Astrocyte (in vitro differentiated cells and primary cell): ENCODE measurements around the gene CHMP3.

Experiments
- CTCF ChIP-seq: IDR thresholded peaks from 2 replicates; pipeline ENCODE4 v1.5.1; 2011; ENCODE audit warnings: low read depth, mild to moderate bottlenecking, inconsistent platforms, low read length, moderate library complexity; ENCODE audit not compliant: insufficient read depth
- EZH2 ChIP-seq: IDR thresholded peaks from 2 replicates; pipeline ENCODE4 v1.6.1; 2012; ENCODE audit warnings: mild to moderate bottlenecking, low read length, inconsistent platforms; ENCODE audit not compliant: insufficient read depth

DNA sequence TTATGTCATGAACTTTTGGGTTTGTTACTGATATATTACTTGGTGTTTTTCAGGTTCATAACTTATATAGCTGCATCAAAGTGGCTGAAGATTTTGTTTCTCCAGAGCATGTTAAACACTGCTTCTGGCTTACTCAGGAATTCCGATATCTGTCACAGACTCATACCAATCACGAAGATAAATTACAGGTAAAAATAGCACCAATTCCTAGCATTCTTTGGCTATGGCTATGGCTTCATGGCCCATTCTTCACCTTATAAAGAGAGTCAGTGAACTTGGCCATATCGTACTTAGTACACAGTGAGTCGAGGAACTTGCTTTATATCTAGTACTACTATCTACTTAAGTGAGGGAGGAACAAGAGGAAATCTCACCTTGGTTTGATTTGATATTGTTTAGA is 72.2 kb downstream of the CHMP3 start:
- TF ChIP-seq CTCF (no peak), EZH2 (no peak)
